Stimulated activated CD8-positive, alpha-beta memory T cell treated with anti-CD3 and anti-CD28 coated beads, Interleukin-7, amount 100 ng/mL, for 24 hours (primary cell): Measurements from ENCODE around the gene FERMT3.

Experiments used
- DNase-seq: peaks from one replicate; pipeline ENCODE4 v3.0.0-alpha.2; 2020; ENCODE audit warnings: low read depth

The FERMT3 gene

GRCh38 chr11:64220798-64221197, 14.3 kb downstream of the FERMT3 start:
- DNase-seq, result no peak

GRCh38 chr11:64222651-64223000, 16.1 kb downstream of the FERMT3 start:
- DNase-seq, result no peak

- DNase-seq, result no peak
Measured at GRCh38 chr11:64223001-64223651, 16.6 kb downstream of the FERMT3 start.

GRCh38 chr11:64224151-64224890, 17.8 kb downstream of the FERMT3 start:
- DNase-seq, result no peak

- DNase-seq, result no peak
Measured at GRCh38 chr11:64224891-64225607, 18.5 kb downstream of the FERMT3 start.

- peak; percentile 94 for DNase-seq
Measured at GRCh38 chr11:64225608-64226506, 19.3 kb downstream of the FERMT3 start, which contains the start of the genes NUDT22 and TRPT1. NUDT22 (plus strand) TSS chr11:64226274; CDS start chr11:64226653, 379 bp downstream. TRPT1 (minus strand) TSS chr11:64226186; CDS start chr11:64225860, 326 bp downstream.

- DNase-seq, result no peak
Measured at GRCh38 chr11:64226507-64227051, 20.1 kb downstream of the FERMT3 start.

GRCh38 chr11:64227405-64227956, 21.0 kb downstream of the FERMT3 start:
- DNase-seq, result no peak

- DNase-seq, result no peak
Measured at GRCh38 chr11:64229090-64229743, 22.7 kb downstream of the FERMT3 start.

GRCh38 chr11:64229744-64230170, 23.2 kb downstream of the FERMT3 start:
- no peak for DNase-seq

GRCh38 chr11:64230171-64230984, 23.9 kb downstream of the FERMT3 start, which contains the start of gene DNAJC4:
DNAJC4 (plus strand) TSS chr11:64230548; CDS start chr11:64230855, 307 bp downstream.
- peak; percentile 81 for DNase-seq

- DNase-seq, result no peak
Measured at GRCh38 chr11:64230985-64231365, 24.5 kb downstream of the FERMT3 start.

- DNase-seq, result no peak
Measured at GRCh38 chr11:64231546-64231945, 25.0 kb downstream of the FERMT3 start.

GRCh38 chr11:64232182-64232966, 25.9 kb downstream of the FERMT3 start:
- DNase-seq, result no peak

GRCh38 chr11:64232967-64233315, 26.4 kb downstream of the FERMT3 start:
- no peak for DNase-seq

- DNase-seq, result no peak
Measured at GRCh38 chr11:64233913-64234586, 27.5 kb downstream of the FERMT3 start, which contains the start of gene VEGFB. VEGFB (plus strand) TSS chr11:64234584; CDS start chr11:64234834, 250 bp downstream.

GRCh38 chr11:64234647-64235379, 28.3 kb downstream of the FERMT3 start:
- no peak for DNase-seq
